ENCODE measurements around the gene GAPVD1.
"Not testable (repeated sequence)": the region's sequence is repeated elsewhere in the genome, so short reads cannot be mapped to it uniquely, and the experiment has no call there.

Gene GAPVD1, protein sequence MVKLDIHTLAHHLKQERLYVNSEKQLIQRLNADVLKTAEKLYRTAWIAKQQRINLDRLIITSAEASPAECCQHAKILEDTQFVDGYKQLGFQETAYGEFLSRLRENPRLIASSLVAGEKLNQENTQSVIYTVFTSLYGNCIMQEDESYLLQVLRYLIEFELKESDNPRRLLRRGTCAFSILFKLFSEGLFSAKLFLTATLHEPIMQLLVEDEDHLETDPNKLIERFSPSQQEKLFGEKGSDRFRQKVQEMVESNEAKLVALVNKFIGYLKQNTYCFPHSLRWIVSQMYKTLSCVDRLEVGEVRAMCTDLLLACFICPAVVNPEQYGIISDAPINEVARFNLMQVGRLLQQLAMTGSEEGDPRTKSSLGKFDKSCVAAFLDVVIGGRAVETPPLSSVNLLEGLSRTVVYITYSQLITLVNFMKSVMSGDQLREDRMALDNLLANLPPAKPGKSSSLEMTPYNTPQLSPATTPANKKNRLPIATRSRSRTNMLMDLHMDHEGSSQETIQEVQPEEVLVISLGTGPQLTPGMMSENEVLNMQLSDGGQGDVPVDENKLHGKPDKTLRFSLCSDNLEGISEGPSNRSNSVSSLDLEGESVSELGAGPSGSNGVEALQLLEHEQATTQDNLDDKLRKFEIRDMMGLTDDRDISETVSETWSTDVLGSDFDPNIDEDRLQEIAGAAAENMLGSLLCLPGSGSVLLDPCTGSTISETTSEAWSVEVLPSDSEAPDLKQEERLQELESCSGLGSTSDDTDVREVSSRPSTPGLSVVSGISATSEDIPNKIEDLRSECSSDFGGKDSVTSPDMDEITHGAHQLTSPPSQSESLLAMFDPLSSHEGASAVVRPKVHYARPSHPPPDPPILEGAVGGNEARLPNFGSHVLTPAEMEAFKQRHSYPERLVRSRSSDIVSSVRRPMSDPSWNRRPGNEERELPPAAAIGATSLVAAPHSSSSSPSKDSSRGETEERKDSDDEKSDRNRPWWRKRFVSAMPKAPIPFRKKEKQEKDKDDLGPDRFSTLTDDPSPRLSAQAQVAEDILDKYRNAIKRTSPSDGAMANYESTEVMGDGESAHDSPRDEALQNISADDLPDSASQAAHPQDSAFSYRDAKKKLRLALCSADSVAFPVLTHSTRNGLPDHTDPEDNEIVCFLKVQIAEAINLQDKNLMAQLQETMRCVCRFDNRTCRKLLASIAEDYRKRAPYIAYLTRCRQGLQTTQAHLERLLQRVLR (N-terminal part only)

DNA sequence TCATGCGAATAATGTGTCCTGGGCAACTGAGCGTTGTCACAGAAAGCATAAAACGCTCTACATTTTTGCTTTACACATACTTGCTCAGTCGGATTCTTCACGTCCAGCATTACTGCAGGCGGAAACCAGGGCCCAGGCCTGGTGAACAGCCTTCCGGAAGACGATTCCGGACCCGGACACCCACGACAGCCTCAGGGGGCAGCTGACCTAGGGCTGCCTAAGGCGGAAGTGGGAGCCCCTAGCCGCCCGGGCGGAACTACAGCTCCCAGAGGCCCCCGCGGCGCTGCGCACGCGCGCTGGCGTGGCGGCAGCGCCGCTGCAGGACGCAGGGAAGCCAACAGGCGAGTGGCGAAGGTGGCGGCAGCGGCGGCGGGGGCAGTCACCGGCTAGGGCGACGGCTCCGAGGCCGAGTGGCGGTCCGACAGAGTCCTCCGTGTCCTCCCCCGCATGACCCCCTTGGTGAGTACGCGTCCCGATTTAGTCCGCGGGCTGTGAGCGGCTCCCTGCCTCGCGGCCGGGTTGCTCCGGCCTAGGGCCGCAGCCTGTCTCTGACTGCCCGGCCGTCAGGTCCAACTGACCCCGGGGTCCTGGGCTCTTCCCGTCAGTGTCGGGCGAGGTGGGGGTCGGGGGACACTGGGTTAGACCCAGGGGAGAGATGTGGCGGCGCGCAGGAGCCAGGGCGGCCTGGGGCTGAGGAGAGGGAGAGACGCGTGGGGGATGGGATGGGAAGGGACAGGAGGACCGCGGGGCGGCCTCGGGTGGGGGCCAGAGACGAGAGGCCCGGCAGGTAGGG lies at the start of gene GAPVD1:
Gene GAPVD1, plus strand, starts transcription at position 326 of the 793 bp plus-strand sequence. CDS start 37,096 bp downstream, outside the sequence.
- peak; percentile 65 to 70 for DNase-seq (ENCODE audit: low read depth in 2 of 2)

DNA sequence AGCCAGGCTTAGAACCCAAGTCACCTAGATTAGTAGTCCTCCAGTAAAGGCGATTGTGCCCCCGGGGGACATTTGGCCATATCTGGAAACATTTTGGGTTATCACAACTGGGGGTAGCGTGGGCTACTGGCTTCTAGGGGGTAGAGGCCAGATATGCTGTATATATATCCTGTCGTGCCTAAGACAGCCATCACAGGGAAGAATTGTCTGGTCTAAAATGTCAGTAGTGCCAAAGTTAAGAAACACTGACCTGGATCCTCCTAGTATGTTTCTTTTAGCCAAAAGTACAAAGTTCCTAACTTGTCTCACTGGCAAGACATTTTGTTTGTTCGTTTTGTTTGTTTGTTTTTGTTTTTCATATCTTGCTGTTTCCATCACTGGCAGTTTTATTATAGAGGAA lies 47.4 kb upstream of the GAPVD1 start:
- DNase-seq (ENCODE audit: low read depth in 2 of 2), result no peak

DNA sequence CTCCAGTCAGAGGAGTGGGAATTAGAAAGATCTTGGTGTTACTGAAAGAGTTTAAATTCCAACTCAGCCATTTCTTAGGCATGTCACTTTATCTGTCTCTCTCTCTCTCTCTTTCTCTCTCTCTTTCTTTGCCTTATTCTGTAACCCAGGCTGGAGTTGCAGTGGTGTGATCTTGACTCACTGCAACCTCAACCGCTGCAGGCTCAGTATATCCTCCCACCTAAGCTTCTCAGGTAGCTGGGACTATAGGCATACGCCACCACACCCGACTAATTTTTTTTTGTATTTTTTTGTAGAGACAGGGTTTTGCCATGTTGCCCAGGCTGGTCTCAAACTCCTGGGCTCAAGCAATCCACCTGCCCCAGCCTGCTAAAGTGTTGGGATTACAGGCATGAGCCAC lies 43.0 kb upstream of the GAPVD1 start:
- DNase-seq (ENCODE audit: low read depth in 2 of 2), result no peak

DNA sequence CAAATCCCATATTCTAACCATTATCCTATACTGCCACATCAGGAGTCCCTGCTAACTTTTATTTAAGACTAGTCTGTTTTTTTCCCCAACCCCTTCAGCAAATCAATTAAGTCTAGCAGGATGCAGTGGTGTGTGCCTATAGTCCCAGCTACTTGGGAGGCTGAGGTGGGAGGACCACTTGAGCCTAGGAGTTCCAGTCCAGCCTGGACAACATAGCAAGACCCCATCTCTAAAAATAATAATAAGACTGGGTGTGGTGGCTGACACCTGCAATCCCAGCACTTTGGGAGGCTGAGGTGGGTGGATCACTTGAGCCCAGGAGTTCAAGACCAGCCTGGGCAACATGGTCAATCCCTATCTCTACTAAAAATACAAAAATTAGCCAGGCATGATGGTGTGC lies 36.8 kb upstream of the GAPVD1 start:
- DNase-seq (ENCODE audit: low read depth in 2 of 2), result not testable (repeated sequence)

DNA sequence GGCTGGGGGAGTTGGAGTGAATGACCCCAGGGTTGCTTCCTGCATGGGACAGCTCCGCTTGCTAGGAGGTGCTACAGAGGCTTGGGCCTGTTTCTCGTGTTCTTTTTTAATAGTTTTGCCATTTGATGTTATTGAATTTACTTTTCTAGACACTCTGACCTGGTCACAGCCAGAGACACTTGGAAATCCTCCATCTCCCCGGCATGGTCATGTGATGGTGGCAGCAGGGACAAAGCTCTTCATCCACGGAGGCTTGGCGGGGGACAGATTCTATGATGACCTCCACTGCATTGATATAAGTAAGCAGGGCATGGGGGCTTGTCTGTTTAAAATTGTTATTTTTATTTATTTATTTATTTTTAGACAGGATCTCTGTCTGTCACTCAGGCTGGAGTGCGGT lies 33.9 kb upstream of the GAPVD1 start:
- DNase-seq (ENCODE audit: low read depth in 2 of 2), result no peak

DNA sequence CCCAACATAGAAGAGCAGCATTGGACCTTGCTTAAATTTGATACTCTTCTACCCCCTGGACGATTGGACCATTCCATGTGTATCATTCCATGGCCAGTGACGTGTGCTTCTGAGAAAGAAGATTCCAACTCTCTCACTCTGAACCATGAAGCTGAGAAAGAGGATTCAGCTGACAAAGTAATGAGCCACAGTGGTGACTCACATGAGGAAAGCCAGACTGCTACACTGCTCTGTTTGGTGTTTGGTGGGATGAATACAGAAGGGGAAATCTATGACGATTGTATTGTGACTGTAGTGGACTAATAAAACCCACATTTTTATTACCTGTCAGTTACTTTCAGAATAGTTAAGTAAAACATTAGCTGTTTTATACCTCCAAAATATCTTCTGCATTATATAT lies 27.9 kb upstream of the GAPVD1 start:
- peak; percentile 94 for DNase-seq (ENCODE audit: low read depth in 2 of 2)

DNA sequence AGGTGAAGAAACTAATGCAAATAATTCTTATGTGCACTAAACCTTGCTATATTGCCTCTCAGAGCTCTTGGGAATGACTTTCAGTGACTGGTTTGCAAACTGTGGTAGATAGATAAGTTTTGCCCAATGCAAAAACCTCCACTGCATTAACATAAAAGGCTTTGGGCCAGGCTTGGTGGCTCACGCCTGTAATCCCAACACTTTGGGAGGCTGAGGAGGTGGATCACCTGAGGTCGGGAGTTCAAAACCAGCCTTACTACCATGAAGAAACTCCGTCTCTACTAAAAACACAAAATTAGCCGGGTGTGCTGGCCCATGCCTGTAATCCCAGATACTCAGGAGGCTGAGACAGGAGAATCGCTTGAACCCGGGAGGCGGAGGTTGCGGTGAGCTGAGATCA lies 27.5 kb upstream of the GAPVD1 start:
- DNase-seq (ENCODE audit: low read depth in 2 of 2), result not testable (repeated sequence)

DNA sequence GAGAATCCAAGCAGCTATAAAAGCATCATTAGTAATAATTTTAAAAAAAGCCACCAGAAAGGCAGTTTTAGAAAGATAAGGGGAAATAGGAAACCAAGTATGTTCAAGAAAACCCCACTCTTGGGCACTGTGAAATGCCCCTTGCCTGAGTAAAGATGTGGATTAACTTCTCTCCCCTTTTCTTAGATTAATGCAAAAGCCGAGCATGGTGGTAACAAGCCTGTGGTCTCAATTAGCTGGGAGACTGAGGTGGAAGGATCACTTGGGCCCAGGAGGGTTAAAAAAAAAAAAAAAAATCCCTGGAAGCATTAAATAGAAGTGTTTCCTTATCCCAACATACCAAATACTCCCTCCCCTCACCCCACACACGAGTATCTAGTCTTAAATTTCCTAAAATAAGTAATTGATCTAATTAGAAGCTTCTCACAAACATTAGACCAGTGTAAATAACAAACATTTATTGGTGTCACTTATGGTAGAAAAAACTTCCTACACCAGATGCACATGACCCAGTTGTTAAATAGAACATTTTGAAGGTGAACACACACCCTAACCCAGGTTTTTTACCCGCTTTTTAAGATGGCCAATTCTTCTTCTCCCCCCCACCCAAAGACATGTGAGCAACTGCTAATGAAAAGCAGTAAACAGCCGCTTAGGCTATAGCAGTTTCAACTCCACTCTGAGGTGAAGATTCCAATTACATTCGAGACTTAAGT lies 25.7 kb upstream of the GAPVD1 start:
- DNase-seq (ENCODE audit: low read depth in 2 of 2), result no peak

DNA sequence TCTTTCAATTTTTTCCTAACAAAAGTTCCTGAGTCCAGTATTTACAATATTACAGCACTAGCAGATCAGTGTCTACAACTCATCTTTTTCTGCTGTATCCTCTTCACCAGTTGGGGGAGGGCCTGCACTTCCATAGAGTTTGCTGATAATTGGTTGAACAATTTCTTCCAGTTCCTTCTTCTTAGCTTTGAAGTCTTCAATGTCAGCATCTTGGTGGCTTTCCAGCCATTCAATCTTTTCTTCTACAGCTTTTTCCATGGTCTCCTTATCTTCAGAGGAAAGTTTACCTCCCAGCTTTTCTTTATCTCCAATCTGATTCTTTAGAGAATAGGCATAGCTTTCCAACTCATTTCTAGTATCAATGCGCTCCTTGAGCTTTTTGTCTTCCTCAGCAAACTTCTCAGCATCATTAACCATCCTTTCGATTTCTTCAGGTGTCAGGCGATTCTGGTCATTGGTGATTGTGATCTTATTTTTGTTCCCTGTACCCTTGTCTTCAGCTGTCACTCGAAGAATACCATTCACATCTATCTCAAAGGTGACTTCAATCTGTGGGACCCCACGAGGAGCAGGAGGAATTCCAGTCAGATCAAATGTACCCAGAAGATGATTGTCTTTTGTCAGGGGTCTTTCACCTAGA lies 25.0 kb upstream of the GAPVD1 start:
- DNase-seq (ENCODE audit: low read depth in 2 of 2), result not testable (repeated sequence)

DNA sequence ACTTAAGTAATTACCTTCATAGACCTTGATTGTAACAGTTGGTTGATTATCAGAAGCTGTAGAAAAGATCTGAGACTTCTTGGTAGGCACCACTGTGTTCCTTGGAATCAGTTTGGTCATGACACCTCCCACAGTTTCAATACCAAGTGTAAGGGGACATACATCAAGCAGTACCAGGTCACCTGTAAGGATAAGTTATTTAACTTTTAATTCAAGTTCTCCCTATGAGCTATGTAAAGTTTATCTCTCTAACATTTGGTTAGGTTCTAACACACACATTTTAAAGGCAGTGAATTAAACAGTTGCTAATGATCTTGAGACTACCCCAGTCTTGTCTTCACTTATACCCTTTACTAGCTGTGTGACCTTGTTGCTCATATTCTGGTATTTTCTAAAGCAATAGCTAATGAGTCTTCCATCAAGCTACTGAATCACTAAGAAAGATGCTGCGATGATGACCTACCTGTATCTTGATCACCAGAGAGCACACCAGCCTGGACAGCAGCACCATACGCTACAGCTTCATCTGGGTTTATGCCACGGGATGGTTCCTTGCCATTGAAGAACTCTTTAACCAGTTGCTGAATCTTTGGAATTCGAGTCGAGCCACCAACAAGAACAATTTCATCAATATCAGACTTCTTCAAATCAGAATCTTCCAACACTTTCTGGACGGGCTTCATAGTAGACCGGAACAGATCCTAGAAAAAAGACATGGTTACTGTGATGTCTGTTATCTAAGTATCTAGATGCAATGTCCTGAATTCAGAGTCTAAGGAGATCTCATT lies 23.3 kb upstream of the GAPVD1 start:
- DNase-seq (ENCODE audit: low read depth in 2 of 2), result no peak

DNA sequence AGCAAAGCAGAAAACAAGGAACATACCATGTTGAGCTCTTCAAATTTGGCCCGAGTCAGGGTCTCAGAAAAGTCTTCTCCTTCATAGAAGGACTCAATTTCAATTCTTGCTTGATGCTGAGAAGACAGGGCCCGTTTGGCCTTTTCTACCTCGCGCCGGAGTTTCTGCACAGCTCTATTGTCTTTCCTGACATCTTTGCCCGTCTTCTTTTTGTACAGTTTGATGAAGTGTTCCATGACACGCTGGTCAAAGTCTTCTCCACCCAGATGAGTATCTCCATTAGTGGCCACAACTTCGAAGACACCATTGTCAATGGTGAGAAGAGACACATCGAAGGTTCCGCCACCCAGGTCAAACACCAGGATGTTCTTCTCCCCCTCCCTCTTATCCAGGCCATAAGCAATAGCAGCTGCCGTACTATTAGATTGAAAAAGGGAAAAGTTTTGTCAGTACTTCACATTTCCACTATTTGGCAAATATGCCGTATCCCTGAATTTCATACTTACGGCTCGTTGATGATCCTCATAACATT lies 22.6 kb upstream of the GAPVD1 start:
- no peak for DNase-seq (ENCODE audit: low read depth in 2 of 2)

DNA sequence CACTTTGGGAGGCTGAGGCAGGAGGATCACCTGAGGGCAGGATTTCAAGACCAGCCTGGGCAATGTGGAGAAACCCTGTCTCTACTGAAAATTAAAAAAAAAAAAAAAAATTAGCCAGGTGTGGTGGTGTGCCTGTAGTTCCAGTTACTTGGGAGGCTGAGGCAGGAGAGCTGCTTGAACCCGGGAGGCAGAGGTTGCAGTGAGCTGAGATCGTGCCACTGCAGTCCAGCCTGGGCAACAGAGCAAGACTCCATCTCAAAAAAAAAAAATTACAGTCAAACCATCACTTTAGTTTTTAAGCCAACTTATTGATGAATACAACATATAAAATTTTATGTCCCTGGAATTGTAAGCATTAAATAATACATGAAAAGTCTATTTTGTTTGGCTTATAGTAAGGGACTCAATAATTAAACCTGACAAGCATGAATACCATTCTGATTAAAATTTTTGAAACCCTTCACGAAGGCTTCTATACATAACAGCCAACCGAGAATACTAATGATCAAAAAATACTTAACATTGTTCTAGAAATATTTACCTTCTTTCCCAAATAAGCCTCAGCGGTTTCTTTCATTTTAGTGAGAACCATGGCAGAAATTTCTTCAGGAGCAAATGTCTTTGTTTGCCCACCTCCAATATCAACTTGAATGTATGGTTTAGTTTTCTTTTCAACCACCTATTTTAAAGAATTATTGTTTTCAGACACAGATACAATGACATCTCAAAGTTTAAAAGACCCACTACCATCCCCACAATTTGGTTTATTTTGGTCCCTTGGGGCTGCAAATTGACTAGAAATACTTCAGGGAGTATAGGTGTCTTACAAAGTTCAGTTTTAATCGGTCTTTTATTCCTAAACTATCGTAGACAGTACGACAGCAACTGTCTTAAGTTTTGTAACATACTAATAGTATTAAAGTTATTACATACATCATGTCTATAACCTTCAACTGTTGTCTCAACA lies 21.7 kb upstream of the GAPVD1 start:
- no peak for DNase-seq (ENCODE audit: low read depth in 2 of 2)

DNA sequence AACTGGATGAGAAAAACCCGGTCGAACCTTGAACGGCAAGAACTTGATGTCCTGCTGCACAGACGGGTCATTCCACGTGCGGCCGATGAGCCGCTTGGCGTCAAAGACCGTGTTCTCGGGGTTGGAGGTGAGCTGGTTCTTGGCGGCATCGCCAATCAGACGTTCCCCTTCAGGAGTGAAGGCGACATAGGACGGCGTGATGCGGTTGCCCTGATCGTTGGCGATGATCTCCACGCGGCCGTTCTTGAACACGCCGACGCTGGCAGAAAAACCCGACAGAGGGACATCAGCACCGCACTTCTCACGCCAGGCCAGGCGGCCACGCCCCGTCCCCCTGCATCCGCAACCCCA lies 21.0 kb upstream of the GAPVD1 start:
- no peak for DNase-seq (ENCODE audit: low read depth in 2 of 2)

DNA sequence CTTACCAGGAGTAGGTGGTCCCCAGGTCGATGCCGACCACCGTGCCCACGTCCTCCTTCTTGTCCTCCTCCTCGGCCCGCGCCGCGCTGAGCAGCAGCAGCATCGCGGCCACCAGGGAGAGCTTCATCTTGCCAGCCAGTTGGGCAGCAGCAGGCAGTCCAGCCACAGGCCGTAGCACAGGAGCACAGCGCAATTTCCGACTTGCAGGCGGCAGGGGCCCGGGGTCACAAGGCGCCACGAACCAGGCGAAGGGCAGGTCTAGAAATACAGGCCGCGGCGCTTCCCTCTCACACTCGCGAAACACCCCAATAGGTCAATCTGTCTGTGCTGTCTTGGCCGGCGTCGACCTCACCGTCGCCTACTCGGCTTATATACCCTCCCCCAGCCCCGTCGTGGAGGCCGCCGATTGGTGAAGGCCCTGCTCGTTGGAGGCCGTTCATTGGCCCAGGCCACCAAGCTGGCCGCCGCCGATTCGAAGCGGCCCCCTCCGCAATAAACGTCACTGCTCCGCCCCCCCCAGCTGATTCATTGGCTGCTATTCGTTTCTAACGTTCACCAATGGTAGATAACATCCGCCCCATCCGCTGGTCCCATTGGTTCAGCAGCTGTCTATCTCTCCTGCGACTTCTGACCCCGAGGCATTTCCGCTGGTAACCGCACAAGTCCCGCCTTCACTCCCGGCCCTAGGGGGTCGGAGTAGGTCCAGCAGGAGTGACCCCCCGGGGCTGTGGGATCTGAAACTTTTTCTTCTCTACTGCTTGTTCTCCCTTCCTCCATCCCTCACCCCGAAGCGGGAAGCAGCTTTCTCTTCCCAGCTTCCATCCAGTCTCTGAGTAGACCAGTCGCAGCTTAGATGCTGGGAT lies 20.4 kb upstream of the GAPVD1 start, which contains the start of gene HSPA5:
Gene HSPA5, minus strand, starts transcription at position 344 of the 863 bp plus-strand sequence. Its CDS starts 217 bp downstream, at position 127.
- DNase-seq (ENCODE audit: low read depth in 2 of 2), result peak; percentile 100

DNA sequence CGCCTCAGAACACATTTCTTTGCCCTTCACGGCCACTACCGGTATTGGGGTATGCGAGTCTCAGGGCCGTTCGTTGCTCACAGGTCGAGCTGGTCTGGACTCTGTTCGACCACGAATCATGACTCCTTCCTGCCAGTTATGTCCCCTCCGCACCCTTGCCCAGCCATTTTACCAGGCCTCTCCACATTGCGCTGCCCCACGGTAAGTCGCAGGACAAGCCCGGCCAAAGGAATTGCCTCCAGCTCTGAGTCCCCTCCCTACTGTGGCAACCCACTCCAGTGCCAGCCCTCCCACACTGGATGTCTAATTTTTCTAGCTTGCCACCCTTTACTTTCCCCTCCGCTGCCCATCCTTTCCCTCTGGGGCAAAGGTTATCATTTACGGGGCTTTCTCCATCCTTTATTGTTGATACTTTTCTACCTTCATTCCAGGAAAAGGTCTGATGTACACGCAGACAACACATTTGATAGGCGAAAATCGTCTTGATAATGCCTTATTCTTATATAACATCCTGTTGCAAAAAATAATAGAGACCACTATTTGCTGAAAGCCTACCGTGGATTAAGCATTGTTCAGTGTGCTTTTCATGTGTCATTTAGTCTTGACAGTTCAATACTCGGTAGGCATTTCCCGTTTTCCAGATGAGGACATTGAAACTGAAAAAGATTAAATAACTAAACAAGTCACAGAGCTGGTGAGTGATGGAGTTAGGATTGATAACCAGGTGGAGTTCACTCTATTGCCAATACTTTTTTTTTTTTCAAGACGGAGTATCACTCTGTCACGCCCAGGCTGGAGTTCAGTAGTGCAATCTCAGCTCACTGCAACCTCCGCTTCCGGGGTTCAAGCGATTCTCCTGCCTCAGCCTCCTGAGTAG lies 19.5 kb upstream of the GAPVD1 start:
- DNase-seq (ENCODE audit: low read depth in 2 of 2), result no peak

DNA sequence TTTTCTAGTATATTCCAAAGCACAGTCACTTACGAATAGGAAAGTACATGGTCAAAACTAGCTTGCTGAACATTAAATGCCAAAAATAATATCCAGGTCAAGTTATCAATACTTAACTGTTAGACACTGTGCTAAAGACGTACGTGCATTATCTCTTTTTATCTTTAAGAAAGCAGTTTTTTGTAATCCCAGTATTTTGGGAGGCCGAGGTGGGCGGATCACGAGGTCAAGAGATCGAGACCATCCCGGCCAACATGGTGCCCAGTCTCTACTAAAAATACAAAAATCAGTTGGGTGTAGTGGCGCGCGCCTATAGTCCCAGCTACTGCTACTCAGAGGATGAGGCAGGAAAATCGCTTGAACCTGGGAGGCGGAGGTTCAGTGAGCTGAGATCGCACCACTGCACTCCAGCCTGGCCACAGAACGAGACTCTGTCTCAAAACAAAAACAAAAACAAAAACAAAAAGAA lies 17.8 kb upstream of the GAPVD1 start:
- DNase-seq (ENCODE audit: low read depth in 2 of 2), result no peak
